A549 (cell line): ENCODE measurements around the gene RBM17. TPM values are rescaled to one million over a fixed set of nuclear protein-coding genes. Genes with fewer than 3 reads are reported as not detected.

Experiments used
- ATAC-seq, 2 experiments: fragments of 200-7000 bp in 1 of 2; fragments of >200 bp in 1 of 2; cut with Nextera tagmentation in 1 of 2; cut with Tn5 transposase in 1 of 2; 3 replicates each; pipeline versions ENCODE4 v1.8.0 to v1.9.1; 2018 to 2020; ENCODE audit warnings: mild to moderate bottlenecking in 1 of 2, moderate library complexity in 1 of 2
- CTCF ChIA-PET: fragments of 300-600 bp; sonication (Branson Sonifier 250); formaldehyde crosslinking; extraction: SDS; loops from one replicate; lab custom pipeline; 2021; ENCODE audit warnings: antibody characterized with exemption, inconsistent platforms; lab: Yijun Ruan, JAX
- POLR2A ChIA-PET: fragments of 350-600 bp; formaldehyde crosslinking; extraction: SDS; loops from one replicate; lab custom pipeline; 2021; ENCODE audit warnings: antibody characterized with exemption, inconsistent platforms; lab: Yijun Ruan, JAX
- DNase-seq, 2 experiments: peaks; one replicate each; pipeline versions ENCODE4 v3.0.0 to v3.0.0-alpha.2; 2011 to 2016; ENCODE audit warnings: low read depth in 1 of 2, low spot score in 1 of 2
- FAIRE-seq: peaks from 2 replicates; lab custom pipeline; 2011; peaks lifted over from hg19 to GRCh38; lab: Jason Lieb, UNC
- H3K27ac ChIP-seq, 2 experiments: fragments of >200 bp; sonication (Bioruptor Twin); formaldehyde crosslinking; 3 replicates each; pipeline ENCODE4 v1.5.1; 2016 to 2017
- H3K4me1 ChIP-seq: fragments of >200 bp; sonication (Bioruptor Twin); formaldehyde crosslinking; 3 replicates; pipeline ENCODE4 v1.6.1; 2016
- H3K4me2 ChIP-seq: fragments of >200 bp; sonication (Bioruptor Twin); formaldehyde crosslinking; 3 replicates; pipeline ENCODE4 v1.6.1; 2016
- H3K4me3 ChIP-seq: fragments of >200 bp; sonication (Bioruptor Twin); formaldehyde crosslinking; 3 replicates; pipeline ENCODE4 v1.5.1; 2016
- H3K9me3 ChIP-seq: fragments of >200 bp; sonication (Bioruptor Twin); formaldehyde crosslinking; 3 replicates; pipeline ENCODE4 v1.6.1; 2016
- BCL3 ChIP-seq: fragments of >200 bp; sonication (Bioruptor Twin); formaldehyde crosslinking; IDR thresholded peaks from 3 replicates; pipeline ENCODE4 v1.6.1; 2016
- CBX8 ChIP-seq: fragments of 200-600 bp; sonication (generic); IDR thresholded peaks from 2 replicates; pipeline ENCODE4 v1.6.1; 2016
- CHD2 ChIP-seq: fragments of 150-350 bp; IDR thresholded peaks from 2 replicates; pipeline ENCODE4 v1.6.1; 2014; ENCODE audit warnings: low read length; ENCODE audit not compliant: partially characterized antibody
- CHD4 ChIP-seq: fragments of 200-600 bp; sonication (generic); IDR thresholded peaks from 2 replicates; pipeline ENCODE4 v1.6.1; 2016; ENCODE audit warnings: antibody characterized with exemption, mild to moderate bottlenecking, borderline replicate concordance
- EHF ChIP-seq: fragments of 250-450 bp; sonication (Bioruptor Pico); IDR thresholded peaks from 2 replicates; pipeline ENCODE4 v1.5.0; 2020; ENCODE audit warnings: mild to moderate bottlenecking
- FOXS1 ChIP-seq: fragments of 250-450 bp; sonication (Bioruptor Pico); IDR thresholded peaks from 2 replicates; pipeline ENCODE4 v1.5.0; 2020; ENCODE audit warnings: mild to moderate bottlenecking, moderate library complexity
- HDAC2 ChIP-seq: fragments of 200-600 bp; sonication (generic); IDR thresholded peaks from 2 replicates; pipeline ENCODE4 v1.6.1; 2016
- HES2 ChIP-seq: fragments of >200 bp; sonication (Bioruptor Twin); formaldehyde crosslinking; IDR thresholded peaks from 2 replicates; pipeline ENCODE4 v1.6.1; 2016
- HEYL ChIP-seq: fragments of 250-450 bp; sonication (Bioruptor Pico); IDR thresholded peaks from 2 replicates; pipeline ENCODE4 v1.8.0; 2021; ENCODE audit warnings: mild to moderate bottlenecking, moderate library complexity
- HOXB13 ChIP-seq: fragments of 250-450 bp; sonication (Bioruptor Pico); IDR thresholded peaks from 2 replicates; pipeline ENCODE4 v1.5.0; 2020; ENCODE audit warnings: low read depth, mild to moderate bottlenecking, moderate library complexity
- MAZ ChIP-seq: fragments of 150-350 bp; IDR thresholded peaks from 2 replicates; pipeline ENCODE4 v1.6.1; 2014; ENCODE audit warnings: antibody characterized with exemption, low read depth, low read length, borderline replicate concordance
- PHF8 ChIP-seq: fragments of 200-600 bp; sonication (generic); IDR thresholded peaks from 2 replicates; pipeline ENCODE4 v1.6.1; 2016; ENCODE audit warnings: low read depth, mild to moderate bottlenecking, antibody characterized with exemption, moderate library complexity, borderline replicate concordance
- POLR2AphosphoS2 ChIP-seq: conservative IDR thresholded peaks from 2 replicates; pipeline ENCODE4 v1.6.1; 2012; ENCODE audit warnings: low read length, improper control_type of control experiment, inconsistent platforms
- RAD21 ChIP-seq, 2 experiments: fragments of >200 bp in 1 of 2; sonication (Bioruptor Twin) in 1 of 2; formaldehyde crosslinking in 1 of 2; IDR thresholded peaks in 1 of 2; conservative IDR thresholded peaks in 1 of 2; 2 replicates in 1 of 2; 3 replicates in 1 of 2; pipeline ENCODE4 v1.6.1; 2012 to 2018; ENCODE audit warnings: inconsistent platforms in 1 of 2
- RARB ChIP-seq: fragments of 250-450 bp; sonication (Bioruptor Pico); IDR thresholded peaks from 2 replicates; pipeline ENCODE4 v1.8.0; 2021; ENCODE audit warnings: mild to moderate bottlenecking, moderate library complexity
- RFX5 ChIP-seq: fragments of 450-650 bp; IDR thresholded peaks from 2 replicates; pipeline ENCODE4 v1.7.1; 2014; ENCODE audit warnings: antibody characterized with exemption, mild to moderate bottlenecking, moderate library complexity
- RNF2 ChIP-seq: fragments of 200-600 bp; sonication (generic); IDR thresholded peaks from 2 replicates; pipeline ENCODE4 v1.6.1; 2016; ENCODE audit warnings: low read depth, mild to moderate bottlenecking, antibody characterized with exemption, moderate library complexity, borderline replicate concordance
- TP53 ChIP-seq: fragments of 250-450 bp; sonication (Bioruptor Pico); IDR thresholded peaks from 2 replicates; pipeline ENCODE4 v1.5.0; 2021; ENCODE audit warnings: mild to moderate bottlenecking, moderate library complexity
- WGBS: methylation state at CpG from one replicate; pipeline ENCODE4 v1.1.6; 2017; ENCODE audit errors: missing lambda C conversion rate; 5-methylcytosine and 5-hydroxymethylcytosine counted together
- polyA plus RNA-seq, 4 experiments: library from polyadenylated mRNA; depleted of rRNA in 3 of 4; stranded (reverse); fragments of >200 nt; fragmentation: RNase III in 1 of 4; extraction: RNeasy Plus Mini Kit Qiagen cat#74134 plus additional on column Dnase treatment in 1 of 4; gene quantifications; 2 replicates in 3 of 4; 3 replicates in 1 of 4; pipeline ENCODE4 v1.2.3, GENCODE V29; 2011 to 2017
- TF ChIP-seq, protein P1 (sequence below): fragments of >200 bp; sonication (Bioruptor Twin); formaldehyde crosslinking; IDR thresholded peaks from 3 replicates; pipeline ENCODE4 v1.5.1; 2016
- TF ChIP-seq, protein P2 (sequence below): fragments of 150-350 bp; IDR thresholded peaks from 2 replicates; pipeline ENCODE4 v1.6.1; 2014; ENCODE audit warnings: low read depth, mild to moderate bottlenecking, low read length

Gene RBM17
- polyA plus RNA-seq, 2 of the 4 experiments (the other 2 are of a cell fraction), result 75.2 to 121 TPM

GRCh38 chr10:6121146-6121545 is 32.3 kb downstream of the RBM17 start:
- ChIA-PET POLR2A (no interaction called here), CTCF (interaction anchor here (1.4 to 2.4 kb wide), 4 partner anchors 9 to 285 kb away, joined by 6 to 9 read pairs (median 8); no protein-coding TSS in a partner anchor)
- no peak overlapping the region for H3K4me3 ChIP-seq
- no peak for ATAC-seq
- no peak for DNase-seq
- no peak for FAIRE-seq
- no peak for TF ChIP-seq TP53 (CRISPR knock-in tag)
- TF ChIP-seq, protein P1, sequence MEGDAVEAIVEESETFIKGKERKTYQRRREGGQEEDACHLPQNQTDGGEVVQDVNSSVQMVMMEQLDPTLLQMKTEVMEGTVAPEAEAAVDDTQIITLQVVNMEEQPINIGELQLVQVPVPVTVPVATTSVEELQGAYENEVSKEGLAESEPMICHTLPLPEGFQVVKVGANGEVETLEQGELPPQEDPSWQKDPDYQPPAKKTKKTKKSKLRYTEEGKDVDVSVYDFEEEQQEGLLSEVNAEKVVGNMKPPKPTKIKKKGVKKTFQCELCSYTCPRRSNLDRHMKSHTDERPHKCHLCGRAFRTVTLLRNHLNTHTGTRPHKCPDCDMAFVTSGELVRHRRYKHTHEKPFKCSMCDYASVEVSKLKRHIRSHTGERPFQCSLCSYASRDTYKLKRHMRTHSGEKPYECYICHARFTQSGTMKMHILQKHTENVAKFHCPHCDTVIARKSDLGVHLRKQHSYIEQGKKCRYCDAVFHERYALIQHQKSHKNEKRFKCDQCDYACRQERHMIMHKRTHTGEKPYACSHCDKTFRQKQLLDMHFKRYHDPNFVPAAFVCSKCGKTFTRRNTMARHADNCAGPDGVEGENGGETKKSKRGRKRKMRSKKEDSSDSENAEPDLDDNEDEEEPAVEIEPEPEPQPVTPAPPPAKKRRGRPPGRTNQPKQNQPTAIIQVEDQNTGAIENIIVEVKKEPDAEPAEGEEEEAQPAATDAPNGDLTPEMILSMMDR, result no peak
- no peak for TF ChIP-seq HOXB13 (CRISPR knock-in tag)
- no peak for TF ChIP-seq BCL3
- no peak for TF ChIP-seq POLR2AphosphoS2
- no peak for TF ChIP-seq RARB (CRISPR knock-in tag)
- no peak for TF ChIP-seq RAD21 (conservative IDR thresholded peaks at IDR 0.05 in 1 of 2, IDR thresholded peaks at IDR 0.05 in 1 of 2)
- TF ChIP-seq RNF2, result no peak
- no peak for TF ChIP-seq HES2
- no peak overlapping the region for H3K27ac ChIP-seq
- H3K9me3 ChIP-seq, result no peaks in the 10 kb centered on the region
- 77% methylated on average over 11 of the region's 11 CpGs for WGBS
- no peak overlapping the region for H3K4me2 ChIP-seq
- H3K4me1 ChIP-seq, result peaks cover 10% of the 10 kb centered on the region

DNA sequence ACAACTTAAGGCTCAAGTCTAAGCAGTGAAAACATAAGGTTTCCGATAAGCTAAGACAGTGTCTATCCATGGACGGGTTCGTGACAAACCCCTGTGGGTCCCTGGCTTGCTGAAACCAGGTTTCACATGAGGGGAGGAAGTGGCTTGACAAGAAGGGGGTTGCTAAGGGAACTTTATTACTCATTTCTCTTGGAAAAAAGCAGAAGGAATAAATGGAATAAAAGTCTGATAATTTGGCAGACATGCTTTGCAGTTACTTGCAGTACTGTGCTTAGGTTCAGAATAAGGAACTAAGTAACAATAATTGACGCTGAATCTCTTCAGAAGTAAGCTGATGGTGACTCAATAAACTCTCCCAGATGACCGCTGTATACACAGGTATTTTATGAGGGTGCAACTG is 34.7 kb downstream of the RBM17 start:
- TF ChIP-seq CHD4, result no peak
- no peak for TF ChIP-seq TP53 (CRISPR knock-in tag)
- no peak for TF ChIP-seq CHD2
- TF ChIP-seq EHF (CRISPR knock-in tag), result no peak
- TF ChIP-seq FOXS1 (CRISPR knock-in tag), result no peak
- TF ChIP-seq RNF2, result no peak
- no peak for TF ChIP-seq BCL3
- TF ChIP-seq, protein P2, sequence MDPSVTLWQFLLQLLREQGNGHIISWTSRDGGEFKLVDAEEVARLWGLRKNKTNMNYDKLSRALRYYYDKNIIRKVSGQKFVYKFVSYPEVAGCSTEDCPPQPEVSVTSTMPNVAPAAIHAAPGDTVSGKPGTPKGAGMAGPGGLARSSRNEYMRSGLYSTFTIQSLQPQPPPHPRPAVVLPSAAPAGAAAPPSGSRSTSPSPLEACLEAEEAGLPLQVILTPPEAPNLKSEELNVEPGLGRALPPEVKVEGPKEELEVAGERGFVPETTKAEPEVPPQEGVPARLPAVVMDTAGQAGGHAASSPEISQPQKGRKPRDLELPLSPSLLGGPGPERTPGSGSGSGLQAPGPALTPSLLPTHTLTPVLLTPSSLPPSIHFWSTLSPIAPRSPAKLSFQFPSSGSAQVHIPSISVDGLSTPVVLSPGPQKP, result no peak
- no peak for TF ChIP-seq CBX8
- no peak for TF ChIP-seq MAZ
- TF ChIP-seq PHF8, result no peak
- TF ChIP-seq HEYL (CRISPR knock-in tag), result no peak
- TF ChIP-seq RFX5, result no peak
- no peak for TF ChIP-seq HDAC2
- no peak overlapping the region for H3K4me3 ChIP-seq
- ChIA-PET POLR2A (no interaction called here), CTCF (interaction anchor here (1.1 to 2.0 kb wide), 2 partner anchors 13 to 278 kb away, joined by 3 to 4 read pairs; no protein-coding TSS in a partner anchor)
- WGBS, result 88% methylated on average over 5 of the region's 5 CpGs
- no peak for FAIRE-seq
- peaks cover 10% of the 10 kb centered on the region for H3K4me1 ChIP-seq
- no peak for ATAC-seq
- no peak overlapping the region for H3K4me2 ChIP-seq
- no peaks in the 10 kb centered on the region for H3K9me3 ChIP-seq
- no peak for DNase-seq
- H3K27ac ChIP-seq, result no peak overlapping the region
